OCI-LY7 (cell line): ENCODE measurements around the gene TRIM8.

Experiments
- EZH2phosphoT487 ChIP-seq: fragments of 200-600 bp; sonication (generic); IDR thresholded peaks from 2 replicates; pipeline ENCODE4 v1.6.1; 2018; ENCODE audit warnings: low read depth, borderline replicate concordance, mild to moderate bottlenecking, mixed run types, antibody characterized with exemption, low read length, moderate library complexity, mixed read lengths
- TF ChIP-seq, protein P1 (sequence below): fragments of 200-600 bp; sonication (generic); conservative IDR thresholded peaks from 2 replicates; pipeline ENCODE4 v1.5.1; 2014; ENCODE audit warnings: mild to moderate bottlenecking, antibody characterized with exemption, low read length, moderate library complexity, mixed read lengths

DNA sequence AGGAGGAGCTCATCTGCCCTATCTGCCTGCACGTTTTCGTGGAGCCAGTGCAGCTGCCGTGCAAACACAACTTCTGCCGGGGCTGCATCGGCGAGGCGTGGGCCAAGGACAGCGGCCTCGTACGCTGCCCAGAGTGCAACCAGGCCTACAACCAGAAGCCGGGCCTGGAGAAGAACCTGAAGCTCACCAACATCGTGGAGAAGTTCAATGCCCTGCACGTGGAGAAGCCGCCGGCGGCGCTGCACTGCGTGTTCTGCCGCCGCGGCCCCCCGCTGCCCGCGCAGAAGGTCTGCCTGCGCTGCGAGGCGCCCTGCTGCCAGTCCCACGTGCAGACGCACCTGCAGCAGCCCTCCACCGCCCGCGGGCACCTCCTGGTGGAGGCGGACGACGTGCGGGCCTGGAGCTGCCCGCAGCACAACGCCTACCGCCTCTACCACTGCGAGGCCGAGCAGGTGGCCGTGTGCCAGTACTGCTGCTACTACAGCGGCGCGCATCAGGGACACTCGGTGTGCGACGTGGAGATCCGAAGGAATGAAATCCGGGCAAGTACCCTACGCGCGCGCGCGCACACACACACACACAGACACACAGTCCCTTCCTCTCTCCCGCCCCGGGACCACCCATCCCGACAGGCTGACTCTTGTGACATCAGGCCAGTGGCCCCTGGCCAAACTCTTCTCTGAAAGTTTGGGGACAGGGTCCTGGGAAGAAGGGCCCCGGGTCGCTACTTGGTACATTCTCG lies 538 bp downstream of the TRIM8 start:
- TF ChIP-seq, protein P1, sequence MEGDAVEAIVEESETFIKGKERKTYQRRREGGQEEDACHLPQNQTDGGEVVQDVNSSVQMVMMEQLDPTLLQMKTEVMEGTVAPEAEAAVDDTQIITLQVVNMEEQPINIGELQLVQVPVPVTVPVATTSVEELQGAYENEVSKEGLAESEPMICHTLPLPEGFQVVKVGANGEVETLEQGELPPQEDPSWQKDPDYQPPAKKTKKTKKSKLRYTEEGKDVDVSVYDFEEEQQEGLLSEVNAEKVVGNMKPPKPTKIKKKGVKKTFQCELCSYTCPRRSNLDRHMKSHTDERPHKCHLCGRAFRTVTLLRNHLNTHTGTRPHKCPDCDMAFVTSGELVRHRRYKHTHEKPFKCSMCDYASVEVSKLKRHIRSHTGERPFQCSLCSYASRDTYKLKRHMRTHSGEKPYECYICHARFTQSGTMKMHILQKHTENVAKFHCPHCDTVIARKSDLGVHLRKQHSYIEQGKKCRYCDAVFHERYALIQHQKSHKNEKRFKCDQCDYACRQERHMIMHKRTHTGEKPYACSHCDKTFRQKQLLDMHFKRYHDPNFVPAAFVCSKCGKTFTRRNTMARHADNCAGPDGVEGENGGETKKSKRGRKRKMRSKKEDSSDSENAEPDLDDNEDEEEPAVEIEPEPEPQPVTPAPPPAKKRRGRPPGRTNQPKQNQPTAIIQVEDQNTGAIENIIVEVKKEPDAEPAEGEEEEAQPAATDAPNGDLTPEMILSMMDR = peak; percentile 75
- no peak for TF ChIP-seq EZH2phosphoT487
